ENCODE measurements around the gene DNER. TPM values are rescaled to one million over a fixed set of nuclear protein-coding genes. Genes with fewer than 3 reads are reported as not detected.

Gene DNER
- total and polyA plus RNA-seq, 4 donors, result 0.01 TPM; not detected in 3

Small RNA genes within 50 kb of the gene (small RNA-seq; reads per million reads assigned to genes)
- not detected for gene RNU7-9P

Other genes with a start within 250 kb of the DNER start
- gene TRIP12, start 207.5 kb upstream of the DNER start, total RNA-seq, result 100 to 1,000 TPM; 114 to 128 TPM
- 10 to 100 TPM; 13.9 to 20.3 TPM for gene TRIP12, start 207.5 kb upstream of the DNER start, polyA plus RNA-seq
- gene FBXO36, start 207.9 kb upstream of the DNER start, total RNA-seq, result 1 to 10 TPM in 1 of 2 donors, under 1 TPM in 1; 0.56 to 1.3 TPM
- under 1 TPM; 0.65 to 0.74 TPM for gene FBXO36, start 207.9 kb upstream of the DNER start, polyA plus RNA-seq